Left ventricle myocardium inferior (tissue), 1 donor: ENCODE results near the gene JRKL. TPM values are rescaled to one million over a fixed set of nuclear protein-coding genes. Genes with fewer than 3 reads are reported as not detected.

Source experiments
- DNase-seq: peaks from one replicate; pipeline ENCODE4 v3.0.0-alpha.2; 2020
- H3K27ac ChIP-seq: fragments of 200-600 bp; replicated peaks from 2 replicates; pipeline ENCODE4 v1.8.0; 2021
- H3K27me3 ChIP-seq: fragments of 200-600 bp; 2 replicates; pipeline ENCODE4 v1.8.0; 2021; ENCODE audit warnings: low read depth
- H3K36me3 ChIP-seq: fragments of 200-600 bp; 2 replicates; pipeline ENCODE4 v1.8.0; 2021
- H3K4me1 ChIP-seq: fragments of 200-600 bp; 2 replicates; pipeline ENCODE4 v1.8.0; 2021
- H3K4me3 ChIP-seq: fragments of 200-600 bp; 2 replicates; pipeline ENCODE4 v1.8.0; 2021; ENCODE audit warnings: mild to moderate bottlenecking, moderate library complexity
- H3K9me3 ChIP-seq: fragments of 200-600 bp; replicated peaks from 2 replicates; pipeline ENCODE4 v1.8.0; 2021
- CTCF ChIP-seq: fragments of 200-600 bp; IDR thresholded peaks from 2 replicates; pipeline ENCODE4 v1.8.0; 2021; ENCODE audit warnings: antibody characterized with exemption, mild to moderate bottlenecking, borderline replicate concordance
- intact Hi-C: fragments of 100-400 bp; cut with micrococcal nuclease; formaldehyde crosslinking; loops from one replicate; pipeline ENCODE4 v1.11.0; 2022
- total RNA-seq: library from RNA; stranded (reverse); fragmentation: NEBNext Ultra II Directional; extraction: Animal tissue kit (Norgen Biotek cat#: 25700); gene quantifications from one replicate; pipeline ENCODE4 v1.2.1, GENCODE V29; 2021
- donor health status: DM: no; HTN: yes; CAD: no; lungs with severe emphysema.

JRKL gene
- total RNA-seq, 1 donor from 2014 or later, result 6.3 TPM

- no peak overlapping the region for H3K27ac ChIP-seq
- no peak for DNase-seq
- peaks cover 27% of the 10 kb centered on the region for H3K4me1 ChIP-seq
- intact Hi-C loops, result no loop called here
- H3K9me3 ChIP-seq, result no peaks in the 10 kb centered on the region
- peaks cover 48% of the 10 kb centered on the region for H3K36me3 ChIP-seq
- H3K4me3 ChIP-seq, result no peak overlapping the region
- TF ChIP-seq CTCF, result no peak
- no peaks in the 10 kb centered on the region for H3K27me3 ChIP-seq
Measured at GRCh38 chr11:96385187-96385586, 4.6 kb upstream of the JRKL start.

- peak; percentile 12 for TF ChIP-seq CTCF
- Histone ChIP-seq H3K36me3 (peaks cover 12% of the 10 kb centered on the region), H3K9me3 (no peaks in the 10 kb centered on the region), H3K4me3 (peak overlapping the region; percentile 94), H3K4me1 (peaks cover 37% of the 10 kb centered on the region), H3K27ac (peak overlapping the region; percentile 94), H3K27me3 (no peaks in the 10 kb centered on the region)
- DNase-seq, result no peak
- intact Hi-C loops, result no loop called here
Measured at GRCh38 chr11:96388891-96389719, 708 bp upstream of the JRKL start.

- Histone ChIP-seq H3K36me3 (no peaks in the 10 kb centered on the region), H3K4me3 (peak overlapping the region; percentile 94), H3K4me1 (peaks cover 37% of the 10 kb centered on the region), H3K27ac (peak overlapping the region; percentile 94), H3K27me3 (no peaks in the 10 kb centered on the region), H3K9me3 (no peaks in the 10 kb centered on the region)
- no peak for TF ChIP-seq CTCF
- intact Hi-C loops, result loop anchor here (10.0 kb wide), 1 partner anchor 556 kb away; no protein-coding TSS in a partner anchor
- DNase-seq, result no peak
Measured at GRCh38 chr11:96390488-96390792, 627 bp downstream of the JRKL start.

GRCh38 chr11:96391698-96392307, 2.0 kb downstream of the JRKL start:
- no peaks in the 10 kb centered on the region for H3K9me3 ChIP-seq
- no peak overlapping the region for H3K27ac ChIP-seq
- H3K4me3 ChIP-seq, result no peak overlapping the region
- intact Hi-C loops, result loop anchor here (10.0 kb wide), 1 partner anchor 557 kb away; no protein-coding TSS in a partner anchor
- H3K27me3 ChIP-seq, result no peaks in the 10 kb centered on the region
- H3K4me1 ChIP-seq, result peaks cover 37% of the 10 kb centered on the region
- no peaks in the 10 kb centered on the region for H3K36me3 ChIP-seq
- TF ChIP-seq CTCF, result no peak
- no peak for DNase-seq

- intact Hi-C loops, result loop anchor here (10.0 kb wide), 1 partner anchor 559 kb away; no protein-coding TSS in a partner anchor
- no peaks in the 10 kb centered on the region for H3K9me3 ChIP-seq
- no peaks in the 10 kb centered on the region for H3K36me3 ChIP-seq
- no peaks in the 10 kb centered on the region for H3K27me3 ChIP-seq
- no peak overlapping the region for H3K27ac ChIP-seq
- H3K4me1 ChIP-seq, result peaks cover 21% of the 10 kb centered on the region
- peak; percentile 76 for TF ChIP-seq CTCF
- DNase-seq, result no peak
- no peak overlapping the region for H3K4me3 ChIP-seq
Measured at GRCh38 chr11:96393753-96394348, 4.0 kb downstream of the JRKL start.
